H1 (cell line): Measurements from ENCODE around the gene ZNF219. TPM values are rescaled to one million over a fixed set of nuclear protein-coding genes. Genes with fewer than 3 reads are reported as not detected.

Experiments
- GABPA ChIP-seq: IDR thresholded peaks from 2 replicates; pipeline ENCODE4 v1.6.1; 2011; ENCODE audit warnings: mild to moderate bottlenecking, low read length, moderate library complexity, borderline replicate concordance; ENCODE audit not compliant: insufficient read depth
- HDAC2 ChIP-seq, 2 experiments: fragments of 300-600 bp in 1 of 2; sonication (generic) in 1 of 2; IDR thresholded peaks; 2 replicates each; pipeline ENCODE4 v1.6.1; 2011 to 2012; ENCODE audit warnings: low read depth in 2 of 2, low read length in 2 of 2, mild to moderate bottlenecking in 2 of 2, moderate library complexity in 2 of 2, borderline replicate concordance in 1 of 2, inconsistent platforms in 1 of 2
- YY1 ChIP-seq: IDR thresholded peaks from 2 replicates; pipeline ENCODE4 v1.6.1; 2011; ENCODE audit warnings: low read depth, mild to moderate bottlenecking, low read length
- polyA plus RNA-seq, 7 experiments: library from polyadenylated mRNA; depleted of rRNA in 3 of 7; stranded (reverse) in 5 of 7; unstranded in 2 of 7; fragments of >200 nt in 5 of 7; fragments of 200-250 nt in 2 of 7; gene quantifications; 1 replicate in 5 of 7; 2 replicates in 1 of 7; 4 replicates in 1 of 7; pipeline versions ENCODE4 v1.2.1 to v1.2.3, GENCODE V29; 2011 to 2013; ENCODE audit warnings: missing spikeins in 2 of 7, mixed read lengths in 2 of 7
- total RNA-seq: library from RNA; stranded (reverse); fragmentation: NEBNext Ultra II Directional; extraction: Animal tissue kit (Norgen Biotek cat#: 25700); gene quantifications from 2 replicates; pipeline ENCODE4 v1.2.1, GENCODE V29; 2021

ZNF219 gene
- total and polyA plus RNA-seq, 2 of the 8 experiments (the other 6 are each of a cell fraction or from before 2014, with no cell fraction given) = 113 to 160 TPM

DNA sequence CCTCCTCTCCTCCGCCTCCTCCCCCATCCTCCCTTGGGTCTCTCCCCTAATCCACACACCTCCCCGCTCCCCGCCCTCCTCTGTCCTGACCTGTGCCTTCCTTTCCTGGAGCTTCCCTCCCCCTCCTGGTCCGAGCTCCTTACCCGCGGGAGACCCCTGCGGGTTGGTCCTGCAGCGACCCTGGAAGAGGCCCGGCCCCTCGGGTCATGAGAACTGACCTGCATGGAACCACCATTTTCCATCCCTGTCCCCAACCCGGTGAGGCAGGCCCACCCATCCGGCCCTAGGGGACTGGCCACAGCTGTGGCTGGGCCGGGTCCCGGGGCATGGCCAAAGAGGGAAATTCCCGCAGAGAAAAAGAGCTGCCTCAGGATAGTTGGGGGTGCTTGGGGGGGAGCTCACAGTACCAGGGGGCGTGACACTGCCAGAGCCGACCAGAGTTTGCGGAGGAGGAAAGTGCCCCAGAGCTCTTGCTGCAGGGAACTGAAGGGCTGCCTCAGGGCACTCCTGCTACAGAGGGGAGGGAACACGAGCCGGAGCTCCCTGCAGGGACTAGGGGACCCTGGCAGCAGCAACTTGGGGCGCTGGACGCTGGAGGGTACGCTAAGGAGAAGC lies 27.7 kb downstream of the ZNF219 start (continued):
- TF ChIP-seq GABPA (no peak), YY1 (peak; percentile 42; the same call in 1 of the 2 replicates), HDAC2 (IDR thresholded peaks at IDR 0.05; ENCODE audit: borderline replicate concordance in 1 of 2, low read depth in 2 of 2, low read length in 2 of 2) (0 out of 4 replicates have a peak, but pooled peaks of 1 of the 2 experiments have one; percentile 31)
